Gastrocnemius medialis (tissue), 4 donors: Measurements from ENCODE around the gene MAP10.

Experiments
- POLR2A ChIP-seq, 2 donors: fragments of 450-650 bp; IDR thresholded peaks; one replicate each; pipeline ENCODE4 v1.6.1; 2017; ENCODE audit warnings: antibody characterized with exemption in 2 of 2, mild to moderate bottlenecking in 2 of 2, moderate library complexity in 2 of 2
- TF ChIP-seq, protein P1 (sequence below), 5 experiments: fragments of 450-650 bp in 3 of 5; fragments of 200-600 bp in 2 of 5; sonication (generic) in 2 of 5; IDR thresholded peaks in 4 of 5; conservative IDR thresholded peaks in 1 of 5; 1 replicate in 4 of 5; 2 replicates in 1 of 5; pipeline ENCODE4 v1.5.1; 2016 to 2019; ENCODE audit warnings: antibody characterized with exemption in 5 of 5, mild to moderate bottlenecking in 3 of 5, moderate library complexity in 3 of 5

GRCh38 chr1:232813760-232814159 lies 8.5 kb downstream of the MAP10 start:
- TF ChIP-seq, protein P1, sequence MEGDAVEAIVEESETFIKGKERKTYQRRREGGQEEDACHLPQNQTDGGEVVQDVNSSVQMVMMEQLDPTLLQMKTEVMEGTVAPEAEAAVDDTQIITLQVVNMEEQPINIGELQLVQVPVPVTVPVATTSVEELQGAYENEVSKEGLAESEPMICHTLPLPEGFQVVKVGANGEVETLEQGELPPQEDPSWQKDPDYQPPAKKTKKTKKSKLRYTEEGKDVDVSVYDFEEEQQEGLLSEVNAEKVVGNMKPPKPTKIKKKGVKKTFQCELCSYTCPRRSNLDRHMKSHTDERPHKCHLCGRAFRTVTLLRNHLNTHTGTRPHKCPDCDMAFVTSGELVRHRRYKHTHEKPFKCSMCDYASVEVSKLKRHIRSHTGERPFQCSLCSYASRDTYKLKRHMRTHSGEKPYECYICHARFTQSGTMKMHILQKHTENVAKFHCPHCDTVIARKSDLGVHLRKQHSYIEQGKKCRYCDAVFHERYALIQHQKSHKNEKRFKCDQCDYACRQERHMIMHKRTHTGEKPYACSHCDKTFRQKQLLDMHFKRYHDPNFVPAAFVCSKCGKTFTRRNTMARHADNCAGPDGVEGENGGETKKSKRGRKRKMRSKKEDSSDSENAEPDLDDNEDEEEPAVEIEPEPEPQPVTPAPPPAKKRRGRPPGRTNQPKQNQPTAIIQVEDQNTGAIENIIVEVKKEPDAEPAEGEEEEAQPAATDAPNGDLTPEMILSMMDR (IDR thresholded peaks at IDR 0.05 in 4 of 5, conservative IDR thresholded peaks at IDR 0.05 in 1 of 5): no peak
- TF ChIP-seq POLR2A (IDR thresholded peaks at IDR 0.05): no peak
